Gastrocnemius medialis (tissue), 4 donors: ENCODE data around the gene CCDC81.

Source experiments
- POLR2A ChIP-seq, 2 donors: fragments of 450-650 bp; IDR thresholded peaks; one replicate each; pipeline ENCODE4 v1.6.1; 2017; ENCODE audit warnings: antibody characterized with exemption in 2 of 2, mild to moderate bottlenecking in 2 of 2, moderate library complexity in 2 of 2
- TF ChIP-seq, protein P1 (sequence below), 5 experiments: fragments of 450-650 bp in 3 of 5; fragments of 200-600 bp in 2 of 5; sonication (generic) in 2 of 5; IDR thresholded peaks in 4 of 5; conservative IDR thresholded peaks in 1 of 5; 1 replicate in 4 of 5; 2 replicates in 1 of 5; pipeline ENCODE4 v1.5.1; 2016 to 2019; ENCODE audit warnings: antibody characterized with exemption in 5 of 5, mild to moderate bottlenecking in 3 of 5, moderate library complexity in 3 of 5

DNA sequence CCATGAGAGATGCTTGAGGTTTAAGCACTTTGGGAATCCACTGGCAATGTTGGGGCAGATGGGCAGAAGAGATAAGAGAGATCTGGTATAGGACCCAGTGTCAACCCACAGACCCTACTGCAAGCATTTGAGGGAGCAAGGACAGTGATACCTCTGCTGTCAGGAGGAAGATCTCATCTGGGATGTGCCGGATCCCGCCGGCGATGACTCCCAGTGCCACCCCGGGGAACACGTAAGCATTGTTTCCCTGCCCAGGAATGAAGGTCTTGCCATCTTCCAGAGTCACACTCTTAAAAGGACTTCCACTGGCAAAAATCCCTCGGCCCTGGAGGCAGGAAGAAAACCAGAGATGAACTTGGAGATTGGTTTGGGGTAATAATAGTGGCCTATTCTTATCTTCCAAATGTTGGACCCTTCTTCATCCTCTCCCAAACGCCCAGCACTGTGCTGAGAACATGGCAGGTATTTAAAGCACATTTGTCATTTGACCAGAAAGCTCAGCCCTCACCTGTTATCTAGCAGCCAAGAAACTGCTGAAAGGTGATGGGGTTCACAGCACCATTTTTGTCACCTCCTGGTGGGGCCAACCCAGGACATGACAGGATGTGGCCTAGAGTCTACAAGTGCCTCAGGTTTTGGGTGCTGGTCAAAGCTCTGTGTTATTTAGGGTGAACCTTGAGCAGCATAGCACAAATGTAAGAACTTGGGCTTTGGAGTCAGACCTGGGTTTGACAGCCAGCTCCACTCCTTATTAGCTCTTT is 71.7 kb downstream of the CCDC81 start:
- TF ChIP-seq, protein P1, sequence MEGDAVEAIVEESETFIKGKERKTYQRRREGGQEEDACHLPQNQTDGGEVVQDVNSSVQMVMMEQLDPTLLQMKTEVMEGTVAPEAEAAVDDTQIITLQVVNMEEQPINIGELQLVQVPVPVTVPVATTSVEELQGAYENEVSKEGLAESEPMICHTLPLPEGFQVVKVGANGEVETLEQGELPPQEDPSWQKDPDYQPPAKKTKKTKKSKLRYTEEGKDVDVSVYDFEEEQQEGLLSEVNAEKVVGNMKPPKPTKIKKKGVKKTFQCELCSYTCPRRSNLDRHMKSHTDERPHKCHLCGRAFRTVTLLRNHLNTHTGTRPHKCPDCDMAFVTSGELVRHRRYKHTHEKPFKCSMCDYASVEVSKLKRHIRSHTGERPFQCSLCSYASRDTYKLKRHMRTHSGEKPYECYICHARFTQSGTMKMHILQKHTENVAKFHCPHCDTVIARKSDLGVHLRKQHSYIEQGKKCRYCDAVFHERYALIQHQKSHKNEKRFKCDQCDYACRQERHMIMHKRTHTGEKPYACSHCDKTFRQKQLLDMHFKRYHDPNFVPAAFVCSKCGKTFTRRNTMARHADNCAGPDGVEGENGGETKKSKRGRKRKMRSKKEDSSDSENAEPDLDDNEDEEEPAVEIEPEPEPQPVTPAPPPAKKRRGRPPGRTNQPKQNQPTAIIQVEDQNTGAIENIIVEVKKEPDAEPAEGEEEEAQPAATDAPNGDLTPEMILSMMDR (IDR thresholded peaks at IDR 0.05 in 4 of 5, conservative IDR thresholded peaks at IDR 0.05 in 1 of 5) = no peak
- TF ChIP-seq POLR2A (IDR thresholded peaks at IDR 0.05) = no peak
